IMR-90 (cell line): Measurements from ENCODE around the gene FDPS. TPM values are rescaled to one million over a fixed set of nuclear protein-coding genes. Genes with fewer than 3 reads are reported as not detected.
A peak's percentile ranks its signal among the peaks of the same experiment; 100 is the strongest.

Experiments used
- ATAC-seq: fragments of 200-7000 bp; cut with Tn5 transposase; 2 replicates; pipeline ENCODE4 v1.9.1; 2020; ENCODE audit warnings: low read depth, mild to moderate bottlenecking, moderate library complexity
- BruUV-seq: library from RNA; stranded (reverse); fragments of 400-500 nt; replicated peaks from 2 replicates; lab custom pipeline; 2021; lab: Mats Ljungman, UMichigan
- CTCF ChIA-PET: fragments of 300-600 bp; formaldehyde crosslinking; extraction: SDS; loops from one replicate; lab custom pipeline; 2021; ENCODE audit warnings: antibody characterized with exemption; lab: Yijun Ruan, JAX
- POLR2A ChIA-PET: fragments of 300-600 bp; sonication (Branson Sonifier 250); formaldehyde crosslinking; loops from one replicate; lab custom pipeline; 2022; ENCODE audit warnings: antibody characterized with exemption; ENCODE audit not compliant: unreplicated experiment; lab: Charles Lee
- DNase-seq: peaks from one replicate; pipeline ENCODE4 v3.0.0; 2013
- H2AFZ ChIP-seq: replicated peaks from 2 replicates; pipeline ENCODE3; 2013; ENCODE audit warnings: low read length, mild to moderate bottlenecking; ENCODE audit not compliant: poor library complexity
- H2AK5ac ChIP-seq: 2 replicates; pipeline ENCODE4 v1.6.1; 2013; ENCODE audit warnings: low read depth, low read length, inconsistent platforms
- H2AK9ac ChIP-seq: replicated peaks from 2 replicates; pipeline ENCODE3; 2013; ENCODE audit warnings: mild to moderate bottlenecking, low read depth, low read length, moderate library complexity; ENCODE audit not compliant: poor library complexity
- H2BK120ac ChIP-seq: 2 replicates; pipeline ENCODE4 v1.6.1; 2013; ENCODE audit warnings: low read depth, low read length, inconsistent platforms
- H2BK15ac ChIP-seq: 3 replicates; pipeline ENCODE4 v1.6.1; 2013; ENCODE audit warnings: low read depth, low read length, inconsistent platforms
- H2BK20ac ChIP-seq: 2 replicates; pipeline ENCODE4 v1.6.1; 2013; ENCODE audit warnings: low read depth, mild to moderate bottlenecking, inconsistent platforms, low read length, moderate library complexity
- H2BK5ac ChIP-seq: 2 replicates; pipeline ENCODE4 v1.6.1; 2013; ENCODE audit warnings: mild to moderate bottlenecking, low read depth, low read length, inconsistent platforms; ENCODE audit not compliant: poor library complexity, severe bottlenecking
- H3K14ac ChIP-seq: replicated peaks from 2 replicates; pipeline ENCODE4 v1.6.1; 2013; ENCODE audit warnings: low read depth, low read length, inconsistent platforms
- H3K18ac ChIP-seq: 2 replicates; pipeline ENCODE4 v1.6.1; 2013; ENCODE audit warnings: low read depth, low read length, control low read depth
- H3K23ac ChIP-seq: 2 replicates; pipeline ENCODE4 v1.6.1; 2013; ENCODE audit warnings: low read depth, low read length, inconsistent platforms
- H3K27ac ChIP-seq: 2 replicates; pipeline ENCODE4 v1.5.1; 2013; ENCODE audit warnings: mild to moderate bottlenecking, control low read depth, low read length; ENCODE audit not compliant: insufficient read depth
- H3K27me3 ChIP-seq: 2 replicates; pipeline ENCODE4 v1.6.1; 2013; ENCODE audit warnings: low read length; ENCODE audit not compliant: control insufficient read depth, insufficient read depth
- H3K36me3 ChIP-seq: 2 replicates; pipeline ENCODE4 v1.6.1; 2013; ENCODE audit warnings: low read length, mixed read lengths; ENCODE audit not compliant: control insufficient read depth, insufficient read depth
- H3K4ac ChIP-seq: 2 replicates; pipeline ENCODE4 v1.6.1; 2013; ENCODE audit warnings: low read depth, low read length, inconsistent platforms
- H3K4me1 ChIP-seq: 2 replicates; pipeline ENCODE4 v1.6.1; 2013; ENCODE audit warnings: low read length, mixed read lengths; ENCODE audit not compliant: control insufficient read depth, insufficient read depth
- H3K4me2 ChIP-seq: 2 replicates; pipeline ENCODE4 v1.6.1; 2013; ENCODE audit warnings: low read depth, mild to moderate bottlenecking, control low read depth, low read length, moderate library complexity
- H3K4me3 ChIP-seq: 2 replicates; pipeline ENCODE4 v1.5.1; 2013; ENCODE audit warnings: low read depth, mild to moderate bottlenecking, control low read depth, low read length, moderate library complexity; ENCODE audit not compliant: insufficient read depth
- H3K56ac ChIP-seq: 2 replicates; pipeline ENCODE4 v1.6.1; 2013; ENCODE audit warnings: low read length, inconsistent platforms; ENCODE audit not compliant: insufficient read depth; ENCODE audit errors: extremely low read depth
- H3K79me1 ChIP-seq, 2 experiments: 2 replicates each; pipeline ENCODE4 v1.6.1; 2013; ENCODE audit warnings: low read length in 2 of 2, inconsistent platforms in 1 of 2, low read depth in 1 of 2
- H3K9ac ChIP-seq: 2 replicates; pipeline ENCODE4 v1.6.1; 2013; ENCODE audit warnings: low read depth, low read length, control low read depth
- H3K9me1 ChIP-seq: 2 replicates; pipeline ENCODE4 v1.6.1; 2013; ENCODE audit warnings: low read length, inconsistent platforms; ENCODE audit not compliant: insufficient read depth
- H3K9me3 ChIP-seq: 2 replicates; pipeline ENCODE4 v1.6.1; 2013; ENCODE audit warnings: low read length; ENCODE audit not compliant: control insufficient read depth, insufficient read depth
- H4K20me1 ChIP-seq: 2 replicates; pipeline ENCODE4 v1.6.1; 2013; ENCODE audit warnings: low read length, inconsistent platforms; ENCODE audit not compliant: insufficient read depth
- H4K5ac ChIP-seq: 2 replicates; pipeline ENCODE4 v1.6.1; 2013; ENCODE audit warnings: mild to moderate bottlenecking, low read depth, low read length, control low read depth
- H4K8ac ChIP-seq, 2 experiments: 2 replicates each; pipeline ENCODE4 v1.6.1; 2013; ENCODE audit warnings: low read depth in 2 of 2, low read length in 2 of 2, control low read depth in 1 of 2, inconsistent platforms in 1 of 2
- H4K91ac ChIP-seq: 2 replicates; pipeline ENCODE4 v1.6.1; 2013; ENCODE audit warnings: low read depth, low read length, inconsistent platforms; ENCODE audit not compliant: insufficient read depth
- BHLHE40 ChIP-seq: fragments of 150-350 bp; IDR thresholded peaks from 2 replicates; pipeline ENCODE4 v1.6.1; 2016; ENCODE audit warnings: mild to moderate bottlenecking, low read depth, low read length
- CEBPB ChIP-seq: IDR thresholded peaks from 2 replicates; pipeline ENCODE4 v1.6.1; 2012; ENCODE audit warnings: low read depth, low read length, improper control_type of control experiment
- CHD1 ChIP-seq: IDR thresholded peaks from 2 replicates; pipeline ENCODE4 v1.6.1; 2012; ENCODE audit warnings: low read depth, low read length, improper control_type of control experiment
- FOS ChIP-seq: fragments of 150-350 bp; IDR thresholded peaks from 2 replicates; pipeline ENCODE4 v1.6.1; 2016; ENCODE audit warnings: low read depth, low read length
- MXI1 ChIP-seq: IDR thresholded peaks from 2 replicates; pipeline ENCODE4 v1.6.1; 2012; ENCODE audit warnings: low read depth, mild to moderate bottlenecking, low read length, moderate library complexity, borderline replicate concordance
- NFE2L2 ChIP-seq: fragments of 150-350 bp; IDR thresholded peaks from 2 replicates; pipeline ENCODE4 v1.6.1; 2016; ENCODE audit warnings: low read depth, mild to moderate bottlenecking, low read length
- RAD21 ChIP-seq: IDR thresholded peaks from 2 replicates; pipeline ENCODE4 v1.6.1; 2012; ENCODE audit warnings: low read length, improper control_type of control experiment
- RFX5 ChIP-seq: IDR thresholded peaks from 2 replicates; pipeline ENCODE4 v1.8.0; 2012; ENCODE audit warnings: low read depth, mild to moderate bottlenecking, low read length, moderate library complexity
- SMC3 ChIP-seq: fragments of 150-350 bp; IDR thresholded peaks from 2 replicates; pipeline ENCODE4 v1.6.1; 2016; ENCODE audit warnings: low read depth, mild to moderate bottlenecking, antibody characterized with exemption, low read length, moderate library complexity
- WGBS, 2 experiments: methylation state at CpG; one replicate each; pipeline versions ENCODE4 v1.1.5 to v1.1.7; 2013; ENCODE audit warnings: missing lambda C conversion rate in 2 of 2; ENCODE audit not compliant: insufficient read length in 1 of 2; ENCODE audit errors: extremely low coverage in 2 of 2; 5-methylcytosine and 5-hydroxymethylcytosine counted together
- dilution Hi-C: fragments of 300-500 bp; cut with HindIII; formaldehyde crosslinking; loops from one replicate; pipeline ENCODE4 v1.14.3; 2018; ENCODE audit warnings: low sequenced_read_pairs; ENCODE audit not compliant: unreplicated experiment
- in situ Hi-C: fragments of 300-500 bp; cut with MboI; formaldehyde crosslinking; loops from 3 replicates; pipeline ENCODE4 v1.14.3; 2019; ENCODE audit warnings: low sequenced_read_pairs, inconsistent platforms, mixed read lengths
- intact Hi-C: fragments of 100-400 bp; cut with micrococcal nuclease; formaldehyde crosslinking; loops from 2 replicates; pipeline ENCODE4 v1.10.0; 2022
- polyA plus RNA-seq, 3 experiments: library from polyadenylated mRNA; depleted of rRNA; stranded (reverse); fragments of >200 nt; gene quantifications; 2 replicates each; pipeline ENCODE4 v1.2.3, GENCODE V29; 2012; ENCODE audit warnings: low replicate concordance in 1 of 3
- total RNA-seq: library from RNA; depleted of rRNA; stranded (reverse); fragments of >200 nt; gene quantifications from 2 replicates; pipeline ENCODE4 v1.2.3, GENCODE V29; 2012
- TF ChIP-seq, protein P1 (sequence below): fragments of 150-350 bp; IDR thresholded peaks from 2 replicates; pipeline ENCODE4 v1.6.1; 2017; ENCODE audit warnings: mild to moderate bottlenecking, antibody characterized with exemption, low read length, low read depth
- TF ChIP-seq, protein P2 (sequence below): fragments of 150-350 bp; IDR thresholded peaks from 2 replicates; pipeline ENCODE4 v1.6.1; 2016; ENCODE audit warnings: low read depth, mild to moderate bottlenecking, low read length, moderate library complexity, borderline replicate concordance
- TF ChIP-seq, protein P3 (sequence below): conservative IDR thresholded peaks from 2 replicates; pipeline ENCODE4 v1.5.1; 2012; ENCODE audit warnings: mild to moderate bottlenecking, low read depth, low read length, improper control_type of control experiment

The FDPS gene
- total and polyA plus RNA-seq, 2 of the 4 experiments (the other 2 are of a cell fraction) = 183 to 191 TPM

DNA sequence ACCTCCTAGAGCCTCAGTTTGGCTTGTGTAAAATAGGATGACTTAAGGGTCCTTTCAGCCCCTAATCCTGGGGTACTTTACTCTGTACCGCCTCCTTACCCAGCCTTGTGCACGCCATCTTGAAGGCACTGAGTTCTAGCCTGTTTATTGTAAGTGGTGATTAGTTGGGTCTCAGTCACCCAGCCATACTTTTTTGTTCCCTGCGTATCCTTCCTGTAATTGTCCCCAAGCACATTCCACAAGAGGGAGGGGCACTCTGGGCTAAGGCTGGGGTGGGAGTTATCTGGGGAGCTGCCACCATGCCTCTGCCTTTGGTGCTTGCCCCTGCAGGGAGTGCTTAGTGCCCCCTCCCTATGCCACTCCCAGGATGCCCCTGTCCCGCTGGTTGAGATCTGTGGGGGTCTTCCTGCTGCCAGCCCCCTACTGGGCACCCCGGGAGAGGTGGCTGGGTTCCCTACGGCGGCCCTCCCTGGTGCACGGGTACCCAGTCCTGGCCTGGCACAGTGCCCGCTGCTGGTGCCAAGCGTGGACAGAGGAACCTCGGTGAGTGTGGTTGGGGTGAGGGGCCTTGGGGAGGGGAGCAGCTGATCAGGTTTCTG, 856 bp downstream of the FDPS start:
- no TSS peak for BruUV-seq
- intact Hi-C loops (loop anchor here (5.0 kb wide), 1 partner anchor 47 kb away; the partner anchor contains the start of gene SCAMP3), in situ Hi-C loops (no loop called here), dilution Hi-C loops (no loop called here)
- peak overlapping the region; percentile 96 for H3K4me2 ChIP-seq
- no peaks in the 10 kb centered on the region for H4K20me1 ChIP-seq
- H3K36me3 ChIP-seq = peaks cover 11% of the 10 kb centered on the region
- no peak for ATAC-seq
- no peak overlapping the region; the same call in 2 of the 3 replicates for H2BK15ac ChIP-seq
- peaks cover 7% of the 10 kb centered on the region; the same call in 1 of the 2 replicates for H3K9me1 ChIP-seq
- peak overlapping the region; percentile 8; the same call in 1 of the 2 replicates for H2BK120ac ChIP-seq
- peak overlapping the region; percentile 72 for H3K27ac ChIP-seq
- no peak overlapping the region for H3K18ac ChIP-seq
- peak overlapping the region; percentile 99 for H2AK9ac ChIP-seq
- peak overlapping the region; percentile 79 for H3K4ac ChIP-seq
- no peak overlapping the region for H2BK20ac ChIP-seq
- peak overlapping the region; percentile 88 for H3K9ac ChIP-seq
- H3K27me3 ChIP-seq = no peaks in the 10 kb centered on the region
- DNase-seq = no peak
- peak overlapping the region; percentile 83 for H2AK5ac ChIP-seq
- whole genome bisulfite sequencing, 2 experiments = no CpG with 5 or more reads among the region's 11 CpGs
- H4K8ac ChIP-seq = peak overlapping the region; percentile 70 to 89
- ChIA-PET POLR2A (no interaction called here), CTCF (no interaction called here)
- peaks cover 15 to 41% of the 10 kb centered on the region in 2 experiments for H3K79me1 ChIP-seq
- peak overlapping the region; percentile 78 for H4K91ac ChIP-seq
- H3K9me3 ChIP-seq = no peaks in the 10 kb centered on the region
- TF ChIP-seq CHD1 (no peak), RAD21 (no peak), CEBPB (no peak), MXI1 (no peak; the same call in 1 of the 2 replicates), BHLHE40 (no peak), SMC3 (no peak), NFE2L2 (no peak), FOS (no peak), RFX5 (no peak)
- TF ChIP-seq, protein P1, sequence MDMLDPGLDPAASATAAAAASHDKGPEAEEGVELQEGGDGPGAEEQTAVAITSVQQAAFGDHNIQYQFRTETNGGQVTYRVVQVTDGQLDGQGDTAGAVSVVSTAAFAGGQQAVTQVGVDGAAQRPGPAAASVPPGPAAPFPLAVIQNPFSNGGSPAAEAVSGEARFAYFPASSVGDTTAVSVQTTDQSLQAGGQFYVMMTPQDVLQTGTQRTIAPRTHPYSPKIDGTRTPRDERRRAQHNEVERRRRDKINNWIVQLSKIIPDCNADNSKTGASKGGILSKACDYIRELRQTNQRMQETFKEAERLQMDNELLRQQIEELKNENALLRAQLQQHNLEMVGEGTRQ = no peak
- TF ChIP-seq, protein P2, sequence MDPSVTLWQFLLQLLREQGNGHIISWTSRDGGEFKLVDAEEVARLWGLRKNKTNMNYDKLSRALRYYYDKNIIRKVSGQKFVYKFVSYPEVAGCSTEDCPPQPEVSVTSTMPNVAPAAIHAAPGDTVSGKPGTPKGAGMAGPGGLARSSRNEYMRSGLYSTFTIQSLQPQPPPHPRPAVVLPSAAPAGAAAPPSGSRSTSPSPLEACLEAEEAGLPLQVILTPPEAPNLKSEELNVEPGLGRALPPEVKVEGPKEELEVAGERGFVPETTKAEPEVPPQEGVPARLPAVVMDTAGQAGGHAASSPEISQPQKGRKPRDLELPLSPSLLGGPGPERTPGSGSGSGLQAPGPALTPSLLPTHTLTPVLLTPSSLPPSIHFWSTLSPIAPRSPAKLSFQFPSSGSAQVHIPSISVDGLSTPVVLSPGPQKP = no peak
- TF ChIP-seq, protein P3, sequence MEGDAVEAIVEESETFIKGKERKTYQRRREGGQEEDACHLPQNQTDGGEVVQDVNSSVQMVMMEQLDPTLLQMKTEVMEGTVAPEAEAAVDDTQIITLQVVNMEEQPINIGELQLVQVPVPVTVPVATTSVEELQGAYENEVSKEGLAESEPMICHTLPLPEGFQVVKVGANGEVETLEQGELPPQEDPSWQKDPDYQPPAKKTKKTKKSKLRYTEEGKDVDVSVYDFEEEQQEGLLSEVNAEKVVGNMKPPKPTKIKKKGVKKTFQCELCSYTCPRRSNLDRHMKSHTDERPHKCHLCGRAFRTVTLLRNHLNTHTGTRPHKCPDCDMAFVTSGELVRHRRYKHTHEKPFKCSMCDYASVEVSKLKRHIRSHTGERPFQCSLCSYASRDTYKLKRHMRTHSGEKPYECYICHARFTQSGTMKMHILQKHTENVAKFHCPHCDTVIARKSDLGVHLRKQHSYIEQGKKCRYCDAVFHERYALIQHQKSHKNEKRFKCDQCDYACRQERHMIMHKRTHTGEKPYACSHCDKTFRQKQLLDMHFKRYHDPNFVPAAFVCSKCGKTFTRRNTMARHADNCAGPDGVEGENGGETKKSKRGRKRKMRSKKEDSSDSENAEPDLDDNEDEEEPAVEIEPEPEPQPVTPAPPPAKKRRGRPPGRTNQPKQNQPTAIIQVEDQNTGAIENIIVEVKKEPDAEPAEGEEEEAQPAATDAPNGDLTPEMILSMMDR = no peak
- H3K14ac ChIP-seq = peak overlapping the region; percentile 86
- peak overlapping the region; percentile 62 for H3K4me3 ChIP-seq
- peak overlapping the region; percentile 95 for H2AFZ ChIP-seq
- H2BK5ac ChIP-seq = peak overlapping the region; percentile 67
- H4K5ac ChIP-seq = peak overlapping the region; percentile 5; the same call in 1 of the 2 replicates
- peak overlapping the region; percentile 75 for H3K56ac ChIP-seq
- peaks cover 4% of the 10 kb centered on the region for H3K4me1 ChIP-seq
- H3K23ac ChIP-seq = peak overlapping the region; percentile 77; the same call in 1 of the 2 replicates
